WERI-Rb-1 (cell line): Measurements from ENCODE around the gene LRCH1.
A peak's percentile ranks its signal among the peaks of the same experiment; 100 is the strongest.

Source experiments
- DNase-seq: peaks from one replicate; pipeline ENCODE4 v3.0.0-alpha.2; 2020
- H3K27ac ChIP-seq: fragments of 250-450 bp; sonication (Bioruptor Pico); 2 replicates; pipeline ENCODE4 v1.5.1; 2020; ENCODE audit warnings: mild to moderate bottlenecking, moderate library complexity
- H3K27me3 ChIP-seq: fragments of 250-450 bp; sonication (Bioruptor Pico); 2 replicates; pipeline ENCODE4 v1.5.1; 2021; ENCODE audit warnings: mild to moderate bottlenecking, low read depth, moderate library complexity; ENCODE audit not compliant: insufficient read depth, severe bottlenecking
- H3K36me3 ChIP-seq: fragments of 250-450 bp; sonication (Bioruptor Pico); 2 replicates; pipeline ENCODE4 v1.5.1; 2020; ENCODE audit warnings: mild to moderate bottlenecking, moderate library complexity
- H3K4me3 ChIP-seq: 2 replicates; pipeline ENCODE4 v1.5.1; 2011; ENCODE audit warnings: low read depth, mild to moderate bottlenecking, control low read depth, low read length
- H3K9me3 ChIP-seq: fragments of 250-450 bp; sonication (Bioruptor Pico); 2 replicates; pipeline ENCODE4 v1.5.1; 2021; ENCODE audit warnings: mild to moderate bottlenecking, moderate library complexity; ENCODE audit not compliant: severe bottlenecking
- TF ChIP-seq, protein P1 (sequence below): IDR thresholded peaks from 2 replicates; pipeline ENCODE4 v1.5.1; 2011; ENCODE audit warnings: low read depth, mild to moderate bottlenecking, control low read depth, inconsistent platforms, low read length

LRCH1 gene, protein sequence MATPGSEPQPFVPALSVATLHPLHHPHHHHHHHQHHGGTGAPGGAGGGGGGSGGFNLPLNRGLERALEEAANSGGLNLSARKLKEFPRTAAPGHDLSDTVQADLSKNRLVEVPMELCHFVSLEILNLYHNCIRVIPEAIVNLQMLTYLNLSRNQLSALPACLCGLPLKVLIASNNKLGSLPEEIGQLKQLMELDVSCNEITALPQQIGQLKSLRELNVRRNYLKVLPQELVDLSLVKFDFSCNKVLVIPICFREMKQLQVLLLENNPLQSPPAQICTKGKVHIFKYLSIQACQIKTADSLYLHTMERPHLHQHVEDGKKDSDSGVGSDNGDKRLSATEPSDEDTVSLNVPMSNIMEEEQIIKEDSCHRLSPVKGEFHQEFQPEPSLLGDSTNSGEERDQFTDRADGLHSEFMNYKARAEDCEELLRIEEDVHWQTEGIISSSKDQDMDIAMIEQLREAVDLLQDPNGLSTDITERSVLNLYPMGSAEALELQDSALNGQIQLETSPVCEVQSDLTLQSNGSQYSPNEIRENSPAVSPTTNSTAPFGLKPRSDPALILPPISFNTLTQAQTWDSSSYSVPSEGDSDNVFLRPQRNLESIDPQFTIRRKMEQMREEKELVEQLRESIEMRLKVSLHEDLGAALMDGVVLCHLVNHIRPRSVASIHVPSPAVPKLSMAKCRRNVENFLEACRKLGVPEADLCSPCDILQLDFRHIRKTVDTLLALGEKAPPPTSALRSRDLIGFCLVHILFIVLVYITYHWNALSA

DNA sequence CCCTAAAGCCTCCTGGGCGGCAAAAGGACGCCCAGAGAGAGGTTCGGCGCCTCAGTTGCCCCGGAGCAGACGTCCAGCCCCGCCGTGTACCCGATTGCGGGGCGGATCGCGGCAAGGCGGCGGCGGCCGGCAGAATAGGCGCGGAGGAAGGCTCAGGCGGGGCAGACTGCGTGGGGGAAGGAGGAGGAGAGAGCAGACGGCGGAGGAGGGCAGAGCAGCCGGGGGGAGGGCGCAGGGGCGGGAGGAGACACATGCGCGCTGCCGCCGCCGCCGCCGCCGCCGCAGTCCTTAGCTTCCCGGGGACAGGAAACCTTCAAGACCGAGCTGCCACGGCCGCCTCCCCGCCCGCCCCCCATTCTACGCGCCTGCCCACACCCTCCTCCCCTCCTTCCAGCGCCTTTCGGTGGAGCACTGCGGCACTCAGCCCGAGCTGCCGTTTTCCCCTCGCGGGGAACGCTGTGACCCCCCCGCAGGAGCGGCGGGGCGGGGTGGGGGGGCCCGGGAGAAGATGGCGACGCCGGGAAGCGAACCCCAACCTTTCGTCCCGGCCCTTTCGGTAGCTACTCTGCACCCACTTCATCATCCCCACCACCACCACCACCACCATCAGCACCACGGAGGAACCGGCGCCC lies at the start of gene LRCH1:
TSS of gene LRCH1 (plus strand) at position 282 of the 632 bp plus-strand sequence. CDS start at position 509, 227 bp downstream.
- DNase-seq, result peak; percentile 96
- TF ChIP-seq, protein P1, sequence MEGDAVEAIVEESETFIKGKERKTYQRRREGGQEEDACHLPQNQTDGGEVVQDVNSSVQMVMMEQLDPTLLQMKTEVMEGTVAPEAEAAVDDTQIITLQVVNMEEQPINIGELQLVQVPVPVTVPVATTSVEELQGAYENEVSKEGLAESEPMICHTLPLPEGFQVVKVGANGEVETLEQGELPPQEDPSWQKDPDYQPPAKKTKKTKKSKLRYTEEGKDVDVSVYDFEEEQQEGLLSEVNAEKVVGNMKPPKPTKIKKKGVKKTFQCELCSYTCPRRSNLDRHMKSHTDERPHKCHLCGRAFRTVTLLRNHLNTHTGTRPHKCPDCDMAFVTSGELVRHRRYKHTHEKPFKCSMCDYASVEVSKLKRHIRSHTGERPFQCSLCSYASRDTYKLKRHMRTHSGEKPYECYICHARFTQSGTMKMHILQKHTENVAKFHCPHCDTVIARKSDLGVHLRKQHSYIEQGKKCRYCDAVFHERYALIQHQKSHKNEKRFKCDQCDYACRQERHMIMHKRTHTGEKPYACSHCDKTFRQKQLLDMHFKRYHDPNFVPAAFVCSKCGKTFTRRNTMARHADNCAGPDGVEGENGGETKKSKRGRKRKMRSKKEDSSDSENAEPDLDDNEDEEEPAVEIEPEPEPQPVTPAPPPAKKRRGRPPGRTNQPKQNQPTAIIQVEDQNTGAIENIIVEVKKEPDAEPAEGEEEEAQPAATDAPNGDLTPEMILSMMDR, result no peak
- peak within 1 kb of the TSS; percentile 99 for H3K27ac ChIP-seq

DNA sequence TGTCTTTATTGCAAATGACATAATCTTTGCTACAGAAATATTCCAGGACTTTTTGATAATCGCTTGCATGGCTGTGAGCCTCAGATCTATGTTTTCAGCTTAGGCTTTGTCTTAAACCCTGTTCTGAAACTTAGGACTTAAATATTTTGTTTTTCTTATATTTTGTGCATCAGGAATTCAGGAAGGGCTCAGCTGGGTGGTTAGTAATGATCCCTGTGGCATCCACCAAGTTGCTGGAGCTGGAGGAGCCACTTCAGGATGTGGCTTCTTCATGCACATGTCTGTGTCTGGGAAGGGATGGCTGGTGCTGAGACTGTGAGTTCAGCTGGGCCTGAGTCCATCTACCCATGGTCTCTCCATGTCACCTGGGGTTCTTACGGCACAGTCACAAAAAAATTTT lies 48.9 kb upstream of the LRCH1 start:
- no peaks in the 10 kb centered on the region for H3K36me3 ChIP-seq
- H3K9me3 ChIP-seq, result no peaks in the 10 kb centered on the region
- H3K4me3 ChIP-seq, result no peak overlapping the region
- no peaks in the 10 kb centered on the region for H3K27me3 ChIP-seq
- H3K27ac ChIP-seq, result no peak overlapping the region
- DNase-seq, result no peak
- TF ChIP-seq, protein P1, result no peak

More for the DNA sequence above, at the start of gene LRCH1:
- Histone ChIP-seq H3K4me3 (peak within 1 kb of the TSS; percentile 99), H3K36me3 (peaks cover 10% of the 10 kb centered on the region; the same call in 1 of the 2 replicates), H3K27me3 (no peaks in the 10 kb centered on the region), H3K9me3 (no peaks in the 10 kb centered on the region)

DNA sequence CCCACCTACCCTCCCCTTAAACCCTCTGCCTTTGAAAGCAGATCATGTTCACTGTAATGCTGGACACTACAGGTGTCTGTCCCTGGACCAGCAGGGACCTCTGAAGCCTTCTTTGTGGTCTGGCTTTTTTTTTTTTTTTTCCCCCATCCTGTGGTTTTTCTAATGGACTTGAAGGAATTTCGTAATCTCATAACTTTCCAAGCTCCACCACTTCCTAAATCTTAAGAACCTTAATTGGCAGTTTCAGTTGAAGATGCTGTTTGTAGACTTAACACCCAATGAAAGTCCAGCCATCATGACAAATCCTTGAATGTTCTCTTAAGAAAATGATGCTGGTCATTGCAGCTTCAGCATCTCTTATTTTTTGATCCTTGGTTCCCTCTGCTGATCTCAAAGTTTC lies 45.0 kb upstream of the LRCH1 start:
- H3K9me3 ChIP-seq, result no peaks in the 10 kb centered on the region
- TF ChIP-seq, protein P1, result no peak
- H3K4me3 ChIP-seq, result no peak overlapping the region
- H3K36me3 ChIP-seq, result no peaks in the 10 kb centered on the region
- H3K27me3 ChIP-seq, result no peaks in the 10 kb centered on the region
- no peak for DNase-seq
- H3K27ac ChIP-seq, result no peak overlapping the region

DNA sequence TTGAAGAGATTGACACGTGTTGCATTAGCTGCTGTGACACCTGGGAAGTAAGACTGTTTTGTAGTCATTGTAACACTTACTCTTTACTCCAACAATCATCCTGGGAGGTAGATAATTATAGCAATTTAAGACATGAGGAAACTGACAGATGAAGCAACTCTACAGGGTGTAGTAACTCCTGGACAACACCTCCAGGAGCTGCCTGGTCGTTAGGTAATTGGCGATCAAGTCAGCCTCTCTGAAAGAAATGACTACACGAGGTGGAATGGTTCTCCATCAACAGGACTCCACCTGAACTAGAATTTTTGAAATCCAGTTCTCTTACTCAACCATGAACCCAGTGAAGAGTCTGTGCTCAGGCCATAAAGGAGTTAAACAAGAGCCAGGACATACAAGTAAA lies 43.0 kb upstream of the LRCH1 start:
- H3K27ac ChIP-seq, result no peak overlapping the region
- TF ChIP-seq, protein P1, result no peak
- H3K27me3 ChIP-seq, result no peaks in the 10 kb centered on the region
- no peaks in the 10 kb centered on the region for H3K9me3 ChIP-seq
- no peak for DNase-seq
- no peak overlapping the region for H3K4me3 ChIP-seq
- H3K36me3 ChIP-seq, result no peaks in the 10 kb centered on the region

DNA sequence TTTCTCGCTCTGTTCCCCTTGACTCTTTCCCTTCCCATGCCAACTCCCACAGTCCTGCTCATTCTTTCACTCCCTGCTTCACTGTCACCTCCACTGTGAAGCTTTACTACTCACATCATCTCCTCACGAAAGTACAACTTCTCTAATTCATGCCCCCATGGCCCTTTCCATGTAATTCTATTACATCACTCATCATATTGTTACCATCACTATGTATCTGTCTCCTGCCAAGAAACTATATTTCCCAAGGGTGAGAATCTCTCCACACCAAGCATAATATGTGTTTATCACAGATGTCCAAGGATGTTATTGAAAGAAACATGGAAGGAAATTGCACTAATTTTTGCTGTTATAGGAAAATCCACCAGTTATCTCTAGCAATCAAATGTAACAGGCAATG lies 37.2 kb upstream of the LRCH1 start:
- H3K4me3 ChIP-seq, result no peak overlapping the region
- H3K9me3 ChIP-seq, result no peaks in the 10 kb centered on the region
- TF ChIP-seq, protein P1, result no peak
- H3K36me3 ChIP-seq, result no peaks in the 10 kb centered on the region
- H3K27ac ChIP-seq, result no peak overlapping the region
- DNase-seq, result no peak
- H3K27me3 ChIP-seq, result no peaks in the 10 kb centered on the region
